DMS79 treated with DMSO at 0.1 percent for 48 hours (cell line): ENCODE measurements around the gene MNX1.

Experiments used
- DNase-seq: peaks from one replicate; lab custom pipeline; 2025; lab: John Stamatoyannopoulos, UW

MNX1 gene

GRCh38 chr7:156969972-156970420 is 40.5 kb downstream of the MNX1 start:
- peak; percentile 14 for DNase-seq

DNA sequence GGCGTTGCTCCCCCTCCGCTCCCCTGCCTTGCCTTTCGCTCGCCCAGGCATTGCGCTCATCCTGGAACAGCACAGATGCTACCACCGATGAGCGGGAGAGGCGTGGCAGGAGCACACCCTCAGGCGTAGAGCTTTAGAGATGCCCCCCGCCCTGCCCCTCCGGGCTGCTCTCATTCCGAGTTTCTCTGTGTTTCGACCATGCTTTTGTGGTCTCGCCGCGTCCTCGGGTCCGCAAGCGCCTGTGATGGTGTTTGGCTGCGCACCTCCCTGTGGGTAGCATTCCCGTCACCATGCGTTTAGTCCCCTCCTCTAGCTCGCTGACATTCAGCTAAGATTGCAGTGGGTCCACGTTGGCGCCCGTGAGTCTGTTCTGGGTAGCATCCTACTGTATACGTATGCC is 42.3 kb downstream of the MNX1 start:
- DNase-seq, result no peak

DNA sequence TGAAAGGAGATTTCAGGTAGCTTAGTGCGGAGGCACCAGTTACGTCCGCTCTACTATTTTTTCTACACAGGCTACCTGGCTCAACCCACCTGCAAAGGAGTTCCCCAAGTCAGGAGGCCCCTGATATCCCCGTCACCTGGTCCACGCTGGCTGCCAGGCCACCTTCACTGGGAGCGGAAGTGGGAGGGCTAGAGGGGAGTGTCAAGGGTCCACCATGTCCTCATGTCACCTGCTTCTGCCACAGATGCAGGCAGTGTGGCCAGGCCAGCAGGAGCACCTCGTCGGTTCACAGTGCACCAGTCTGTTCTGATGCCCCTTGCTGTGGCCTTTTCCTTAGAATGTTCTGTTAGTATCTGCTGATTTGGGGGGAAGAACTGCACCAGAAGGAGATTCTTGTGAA is 44.1 kb downstream of the MNX1 start:
- DNase-seq, result no peak

DNA sequence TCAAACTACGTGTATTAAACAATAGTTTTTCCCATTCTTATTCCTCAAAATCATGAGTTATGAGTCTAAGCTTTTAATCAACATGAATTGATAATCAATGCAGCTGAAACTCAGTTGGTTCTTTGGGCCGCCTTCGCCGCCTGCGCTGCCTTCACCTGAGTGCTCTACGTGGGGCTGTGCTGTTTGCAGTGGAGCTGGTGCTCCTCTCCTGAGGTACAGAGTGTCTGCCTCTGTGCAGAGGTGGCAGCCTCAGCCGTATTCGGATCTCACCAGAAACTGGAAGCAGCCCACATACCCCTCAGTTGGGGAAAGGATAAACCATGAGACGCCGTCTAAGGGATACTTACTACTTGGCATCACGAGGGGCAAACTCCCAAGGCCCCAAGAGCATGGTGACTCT is 45.5 kb downstream of the MNX1 start:
- DNase-seq, result no peak

GRCh38 chr7:156963472-156963871 is 47.0 kb downstream of the MNX1 start:
- DNase-seq, result no peak

DNA sequence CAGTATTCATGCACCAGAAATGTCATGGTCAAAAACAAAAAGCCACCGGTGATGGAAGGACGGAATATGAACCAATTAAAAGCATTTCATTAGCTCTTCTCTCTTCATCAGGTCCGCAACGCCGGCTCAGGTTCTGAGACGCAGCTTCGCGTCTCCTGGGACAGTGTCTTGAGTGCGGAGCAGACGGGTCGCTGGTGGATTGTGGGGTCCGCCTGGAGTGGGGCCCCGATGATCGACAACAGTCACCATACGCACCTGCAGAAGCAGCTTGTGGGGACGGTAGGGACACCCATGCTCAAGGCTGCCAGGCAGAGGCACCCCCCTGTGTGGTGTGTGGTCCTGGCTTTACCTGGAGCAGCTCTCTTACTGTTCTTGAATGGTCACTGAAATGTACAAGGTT is 47.6 kb downstream of the MNX1 start:
- no peak for DNase-seq

DNA sequence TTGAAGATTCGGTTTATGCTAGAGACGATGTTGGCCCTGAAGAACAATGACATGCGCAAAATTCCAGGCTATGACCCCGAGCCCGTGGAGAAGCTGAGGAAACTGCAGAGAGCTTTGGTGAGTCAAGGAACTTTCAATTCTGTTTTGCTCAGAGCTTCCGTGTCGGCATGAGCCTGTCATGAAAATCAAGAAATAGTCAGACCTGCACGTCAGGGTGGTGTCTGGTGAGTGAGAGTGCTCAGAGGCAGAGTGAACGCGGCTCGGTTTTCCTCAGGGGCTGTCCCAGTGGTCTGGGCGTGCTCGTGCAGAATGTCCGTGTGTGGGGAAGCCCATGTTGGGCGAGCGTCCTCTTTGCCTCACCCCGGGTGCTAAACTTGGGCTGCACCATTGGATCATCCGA is 48.3 kb downstream of the MNX1 start:
- DNase-seq, result no peak

- DNase-seq, result no peak
Measured at GRCh38 chr7:156956727-156957126, 53.7 kb downstream of the MNX1 start.

DNA sequence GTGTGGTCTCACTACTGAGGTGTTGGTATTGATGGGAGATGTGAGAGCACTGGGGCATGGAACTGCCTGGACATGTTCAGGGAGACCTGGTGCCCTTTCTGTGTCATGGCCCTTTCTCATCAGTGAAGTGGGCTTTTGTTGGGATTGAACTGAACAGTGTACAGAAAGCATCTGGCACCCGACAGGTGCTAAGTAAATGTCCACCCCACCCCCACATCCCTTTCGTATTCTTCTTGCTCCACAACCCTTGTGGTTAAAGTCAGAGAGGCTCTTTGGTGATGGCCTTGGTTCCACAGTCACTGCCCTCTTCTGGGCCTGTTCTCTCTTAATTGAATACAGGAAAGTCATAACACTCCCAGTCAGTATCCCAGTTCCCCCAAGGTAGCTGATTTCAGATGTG is 55.5 kb downstream of the MNX1 start:
- no peak for DNase-seq
